Measurements from ENCODE around the gene RPS27.

DNA sequence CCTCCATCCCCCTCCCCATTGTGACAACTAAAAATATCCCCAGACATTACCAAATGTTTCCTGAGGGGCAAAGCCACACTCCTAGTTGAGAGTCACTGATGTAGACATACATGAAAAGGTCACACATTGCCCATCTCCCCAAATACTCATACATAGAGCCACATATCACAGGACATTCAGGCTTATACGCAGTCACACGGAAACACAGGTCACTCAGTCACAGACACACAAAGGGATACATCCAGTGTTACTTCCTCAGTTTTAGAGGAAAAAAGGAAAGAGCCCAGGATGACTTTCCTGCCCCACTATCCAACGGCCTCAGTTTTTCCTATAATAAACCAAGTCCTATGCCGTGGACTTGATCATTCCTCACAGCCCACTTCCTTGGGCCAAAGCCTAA, 29.1 kb upstream of the RPS27 start:
- TF ChIP-seq, protein P1, sequence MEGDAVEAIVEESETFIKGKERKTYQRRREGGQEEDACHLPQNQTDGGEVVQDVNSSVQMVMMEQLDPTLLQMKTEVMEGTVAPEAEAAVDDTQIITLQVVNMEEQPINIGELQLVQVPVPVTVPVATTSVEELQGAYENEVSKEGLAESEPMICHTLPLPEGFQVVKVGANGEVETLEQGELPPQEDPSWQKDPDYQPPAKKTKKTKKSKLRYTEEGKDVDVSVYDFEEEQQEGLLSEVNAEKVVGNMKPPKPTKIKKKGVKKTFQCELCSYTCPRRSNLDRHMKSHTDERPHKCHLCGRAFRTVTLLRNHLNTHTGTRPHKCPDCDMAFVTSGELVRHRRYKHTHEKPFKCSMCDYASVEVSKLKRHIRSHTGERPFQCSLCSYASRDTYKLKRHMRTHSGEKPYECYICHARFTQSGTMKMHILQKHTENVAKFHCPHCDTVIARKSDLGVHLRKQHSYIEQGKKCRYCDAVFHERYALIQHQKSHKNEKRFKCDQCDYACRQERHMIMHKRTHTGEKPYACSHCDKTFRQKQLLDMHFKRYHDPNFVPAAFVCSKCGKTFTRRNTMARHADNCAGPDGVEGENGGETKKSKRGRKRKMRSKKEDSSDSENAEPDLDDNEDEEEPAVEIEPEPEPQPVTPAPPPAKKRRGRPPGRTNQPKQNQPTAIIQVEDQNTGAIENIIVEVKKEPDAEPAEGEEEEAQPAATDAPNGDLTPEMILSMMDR (IDR thresholded peaks at IDR 0.05): no peak
- no peak for TF ChIP-seq EZH2 (IDR thresholded peaks at IDR 0.05; ENCODE audit: borderline replicate concordance, insufficient read depth, low read depth, low read length, poor library complexity, severe bottlenecking)
